ENCODE results near the gene RSPH1. TPM values are rescaled to one million over a fixed set of nuclear protein-coding genes. Genes with fewer than 3 reads are reported as not detected.

The RSPH1 gene
- total and polyA plus RNA-seq, 2 experiments from 2014 or later, result 0.06 to 0.43 TPM

DNA sequence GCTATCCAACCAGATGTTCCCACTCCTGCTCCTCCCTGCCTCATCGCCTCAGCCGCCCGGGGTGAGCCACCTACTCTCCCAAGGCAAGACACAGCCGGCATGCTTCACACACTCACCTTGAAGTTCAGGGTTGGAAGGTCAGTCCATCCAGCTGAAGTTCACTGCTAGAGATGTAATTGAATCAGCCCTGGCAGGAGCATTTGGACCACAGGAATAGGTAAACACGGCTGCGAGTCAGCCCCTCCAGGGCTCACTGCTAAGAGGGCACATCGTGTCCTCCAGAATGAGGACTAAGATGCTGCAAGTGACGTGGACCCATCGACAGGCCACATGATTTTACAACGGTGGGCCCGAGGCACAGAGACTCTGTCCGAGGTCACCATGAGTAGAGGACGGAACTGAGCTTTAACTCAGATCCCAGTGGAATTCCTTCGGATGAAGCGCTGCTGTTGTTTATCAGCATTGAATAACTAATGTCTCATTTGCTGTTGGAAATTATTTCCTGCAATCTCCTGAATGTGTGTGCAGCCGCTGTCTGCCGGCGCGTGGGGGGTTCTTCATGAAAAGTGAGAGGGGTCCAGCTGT, 41.9 kb downstream of the RSPH1 start:
- Histone ChIP-seq H3K27me3 (no peaks in the 10 kb centered on the region), H3K9me3 (ENCODE audit: low read depth) (no peaks in the 10 kb centered on the region), H3K36me3 (no peaks in the 10 kb centered on the region), H3K4me3 (no peak overlapping the region), H3K27ac (no peak overlapping the region), H3K4me1 (ENCODE audit: low read depth) (no peaks in the 10 kb centered on the region)
- no peak for DNase-seq (ENCODE audit: low read depth in 1 of 2, low spot score in 1 of 2)
- TF ChIP-seq, protein P1, sequence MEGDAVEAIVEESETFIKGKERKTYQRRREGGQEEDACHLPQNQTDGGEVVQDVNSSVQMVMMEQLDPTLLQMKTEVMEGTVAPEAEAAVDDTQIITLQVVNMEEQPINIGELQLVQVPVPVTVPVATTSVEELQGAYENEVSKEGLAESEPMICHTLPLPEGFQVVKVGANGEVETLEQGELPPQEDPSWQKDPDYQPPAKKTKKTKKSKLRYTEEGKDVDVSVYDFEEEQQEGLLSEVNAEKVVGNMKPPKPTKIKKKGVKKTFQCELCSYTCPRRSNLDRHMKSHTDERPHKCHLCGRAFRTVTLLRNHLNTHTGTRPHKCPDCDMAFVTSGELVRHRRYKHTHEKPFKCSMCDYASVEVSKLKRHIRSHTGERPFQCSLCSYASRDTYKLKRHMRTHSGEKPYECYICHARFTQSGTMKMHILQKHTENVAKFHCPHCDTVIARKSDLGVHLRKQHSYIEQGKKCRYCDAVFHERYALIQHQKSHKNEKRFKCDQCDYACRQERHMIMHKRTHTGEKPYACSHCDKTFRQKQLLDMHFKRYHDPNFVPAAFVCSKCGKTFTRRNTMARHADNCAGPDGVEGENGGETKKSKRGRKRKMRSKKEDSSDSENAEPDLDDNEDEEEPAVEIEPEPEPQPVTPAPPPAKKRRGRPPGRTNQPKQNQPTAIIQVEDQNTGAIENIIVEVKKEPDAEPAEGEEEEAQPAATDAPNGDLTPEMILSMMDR (IDR thresholded peaks at IDR 0.05; ENCODE audit: low read depth, low read length), result no peak

DNA sequence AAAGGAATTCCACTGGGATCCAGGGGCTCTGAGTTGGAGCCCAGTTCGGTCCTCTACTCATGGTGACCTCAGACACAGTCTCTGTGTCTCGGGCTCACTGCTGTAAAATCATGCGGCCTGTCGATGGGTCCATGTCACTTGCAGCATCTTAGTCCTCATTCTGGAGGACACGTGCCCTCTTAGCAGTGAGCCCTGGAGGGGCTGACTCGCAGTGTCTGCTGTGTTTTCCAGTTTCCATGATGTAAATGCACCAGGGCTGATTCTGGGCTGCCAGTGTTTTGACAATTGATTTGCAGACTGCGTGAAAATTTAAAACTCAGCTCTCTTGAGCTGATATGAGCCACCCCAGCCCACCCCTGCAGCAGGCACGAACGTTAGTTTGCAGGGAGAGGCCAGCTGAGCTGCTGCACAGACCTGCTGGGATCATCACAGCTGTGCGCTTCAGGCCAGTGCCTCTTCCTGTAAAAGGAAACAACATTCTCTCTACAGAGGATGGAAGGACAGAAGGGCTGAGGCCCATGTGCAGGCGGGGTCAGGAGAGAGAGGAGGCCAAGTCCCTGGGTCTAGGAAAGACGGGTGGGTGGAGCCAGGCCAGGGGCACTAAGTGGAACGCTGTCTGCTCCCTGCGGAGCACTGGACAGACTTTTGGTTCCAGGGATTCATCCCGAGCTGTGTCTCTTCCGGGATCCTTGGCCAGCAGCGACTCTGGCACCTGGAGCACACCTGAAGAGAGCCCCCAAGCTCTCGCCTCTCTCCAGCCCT, 42.6 kb downstream of the RSPH1 start:
- Histone ChIP-seq H3K27me3 (no peaks in the 10 kb centered on the region), H3K27ac (no peak overlapping the region), H3K4me3 (no peak overlapping the region), H3K9me3 (ENCODE audit: low read depth) (no peaks in the 10 kb centered on the region), H3K4me1 (ENCODE audit: low read depth) (no peaks in the 10 kb centered on the region), H3K36me3 (no peaks in the 10 kb centered on the region)
- TF ChIP-seq, protein P1 (IDR thresholded peaks at IDR 0.05; ENCODE audit: low read depth, low read length), result no peak
- no peak for DNase-seq (ENCODE audit: low read depth in 1 of 2, low spot score in 1 of 2)

DNA sequence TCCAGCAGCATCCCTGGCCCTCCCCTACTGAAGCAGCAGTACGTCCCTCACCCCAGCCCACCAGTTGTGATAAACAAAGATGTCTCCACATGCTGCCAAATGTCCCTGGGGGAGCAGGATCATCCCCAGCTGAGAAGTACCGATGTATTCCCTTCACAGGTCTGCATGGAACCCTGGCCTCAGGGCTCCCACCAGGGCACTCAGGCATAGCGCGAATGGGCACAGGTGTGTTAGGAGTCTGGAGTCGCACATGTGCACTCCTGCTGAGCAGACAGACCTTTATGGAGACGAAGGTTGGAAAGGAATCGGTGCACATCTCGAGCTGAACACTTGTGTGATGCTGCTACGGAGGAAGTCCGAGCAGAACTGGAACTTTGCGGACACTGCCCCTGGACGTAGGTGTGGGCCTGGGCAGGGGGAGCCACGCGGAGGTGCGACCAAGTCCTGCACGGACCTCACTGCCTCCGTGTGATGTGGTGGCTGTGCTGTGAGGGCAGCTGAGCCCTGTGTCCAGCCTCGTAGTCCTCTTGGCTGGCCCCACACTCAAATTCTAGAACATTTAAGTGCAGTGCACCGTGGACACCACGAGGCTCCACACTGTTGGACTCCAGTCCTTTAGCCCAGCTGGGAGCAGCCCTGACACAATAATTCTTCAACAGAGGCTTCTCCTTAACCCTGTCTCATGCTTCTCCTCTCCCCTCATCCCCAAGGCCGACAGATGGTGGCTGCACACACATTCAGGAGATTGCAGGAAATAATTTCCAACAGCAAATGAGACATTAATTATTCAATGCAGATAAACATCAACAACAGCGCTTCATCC, 43.4 kb downstream of the RSPH1 start:
- H3K4me1 ChIP-seq (ENCODE audit: low read depth), result no peaks in the 10 kb centered on the region
- TF ChIP-seq, protein P1 (IDR thresholded peaks at IDR 0.05; ENCODE audit: low read depth, low read length), result no peak
- no peak overlapping the region for H3K27ac ChIP-seq
- no peak for DNase-seq (ENCODE audit: low read depth in 1 of 2, low spot score in 1 of 2)
- no peak overlapping the region for H3K4me3 ChIP-seq
- no peaks in the 10 kb centered on the region for H3K27me3 ChIP-seq
- no peaks in the 10 kb centered on the region for H3K9me3 ChIP-seq (ENCODE audit: low read depth)
- H3K36me3 ChIP-seq, result no peaks in the 10 kb centered on the region

DNA sequence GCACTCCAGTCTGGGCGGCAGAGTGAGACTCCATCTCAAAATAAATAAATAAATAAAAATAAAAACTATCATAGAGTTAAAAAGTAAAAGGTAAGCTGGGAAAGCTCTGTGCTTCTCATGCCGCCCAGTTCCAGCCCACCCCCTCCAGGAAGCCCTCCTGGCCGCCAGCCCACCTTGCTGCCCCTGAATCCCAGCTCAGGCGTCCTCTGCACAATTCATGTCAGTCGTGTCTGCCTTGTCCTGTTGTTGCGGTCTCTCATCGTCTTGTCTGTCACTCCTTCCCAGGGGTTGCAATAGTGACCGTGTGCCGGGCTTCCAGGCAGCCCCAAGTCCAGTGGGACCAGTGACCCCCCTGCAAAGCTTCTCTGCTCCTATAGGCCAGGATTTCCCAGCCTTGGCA, 44.1 kb downstream of the RSPH1 start:
- no peaks in the 10 kb centered on the region for H3K9me3 ChIP-seq (ENCODE audit: low read depth)
- no peak overlapping the region for H3K4me3 ChIP-seq
- H3K27me3 ChIP-seq, result no peaks in the 10 kb centered on the region
- TF ChIP-seq, protein P1 (IDR thresholded peaks at IDR 0.05; ENCODE audit: low read depth, low read length), result no peak
- H3K36me3 ChIP-seq, result no peaks in the 10 kb centered on the region
- no peaks in the 10 kb centered on the region for H3K4me1 ChIP-seq (ENCODE audit: low read depth)
- no peak overlapping the region for H3K27ac ChIP-seq
- no peak for DNase-seq (ENCODE audit: low read depth in 1 of 2, low spot score in 1 of 2)

DNA sequence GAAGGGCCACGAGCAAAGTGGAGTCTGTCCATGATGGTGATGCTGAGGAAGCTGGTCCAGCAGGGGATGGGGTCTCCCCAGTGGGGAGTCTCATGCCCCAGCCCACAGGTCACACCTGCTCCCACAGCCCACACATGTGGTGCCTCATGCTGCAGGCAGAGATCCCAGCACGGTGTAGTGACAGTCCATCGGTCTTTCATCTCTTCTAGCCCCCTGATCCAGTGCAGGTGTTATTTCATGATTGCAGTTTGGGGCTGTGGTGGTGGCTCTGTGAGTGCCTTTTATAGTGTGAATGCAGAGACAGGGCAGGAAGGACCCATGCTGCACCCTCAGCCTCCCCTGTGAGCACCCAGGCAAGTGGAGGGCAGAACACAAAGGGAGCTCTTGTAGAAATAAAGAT, 47.3 kb downstream of the RSPH1 start:
- no peak overlapping the region for H3K4me3 ChIP-seq
- no peaks in the 10 kb centered on the region for H3K27me3 ChIP-seq
- no peak for DNase-seq (ENCODE audit: low read depth in 1 of 2, low spot score in 1 of 2)
- no peak overlapping the region for H3K27ac ChIP-seq
- no peaks in the 10 kb centered on the region for H3K36me3 ChIP-seq
- no peaks in the 10 kb centered on the region for H3K4me1 ChIP-seq (ENCODE audit: low read depth)
- TF ChIP-seq, protein P1 (IDR thresholded peaks at IDR 0.05; ENCODE audit: low read depth, low read length), result no peak
- H3K9me3 ChIP-seq (ENCODE audit: low read depth), result no peaks in the 10 kb centered on the region
